ENCODE data around the gene RFTN1. TPM values are rescaled to one million over a fixed set of nuclear protein-coding genes. Genes with fewer than 3 reads are reported as not detected.
A peak's percentile ranks its signal among the peaks of the same experiment; 100 is the strongest.

The RFTN1 gene
- total and polyA plus RNA-seq, 10 of the 15 experiments (the other 5 are each of a cell fraction or from before 2014, with no cell fraction given): 20.6 to 213 (median 147) TPM

DNA sequence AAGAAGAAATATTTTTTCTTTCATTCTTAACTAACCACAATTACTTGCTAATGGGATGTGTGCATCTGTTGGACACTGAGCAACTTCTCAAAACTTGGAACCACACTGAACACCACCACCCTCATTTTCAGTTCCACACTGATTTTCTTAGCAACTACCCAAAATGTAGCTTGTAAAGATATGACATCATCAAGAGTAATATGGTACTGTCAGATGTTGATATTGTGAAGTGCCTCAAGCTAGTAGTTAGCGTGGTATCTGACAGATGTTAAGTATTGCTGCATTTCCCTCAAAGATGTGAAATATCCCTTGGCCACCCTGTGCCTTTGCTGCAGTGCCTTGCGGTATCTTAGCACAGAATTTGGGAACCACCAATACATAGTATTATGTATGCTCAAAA is 9.3 kb downstream of the RFTN1 start (continued):
- TF ChIP-seq TBL1XR1 (IDR thresholded peaks at IDR 0.05; ENCODE audit: low read depth, low read length) (peak; percentile 83; the same call in 1 of the 2 replicates), NFYA (IDR thresholded peaks at IDR 0.05; ENCODE audit: borderline replicate concordance, low read depth, low read length) (no peak), GABPA (IDR thresholded peaks at IDR 0.05; ENCODE audit: low read depth) (no peak), IKZF1 (conservative IDR thresholded peaks at IDR 0.05) (peak; percentile 77), MYB (IDR thresholded peaks at IDR 0.05; ENCODE audit: borderline replicate concordance, low read depth, low read length) (no peak), NBN (IDR thresholded peaks at IDR 0.05) (peak; percentile 77; the same call in 1 of the 2 replicates), BMI1 (IDR thresholded peaks at IDR 0.05; ENCODE audit: borderline replicate concordance) (peak; percentile 64; the same call in 1 of the 2 replicates), SUZ12 (IDR thresholded peaks at IDR 0.05; ENCODE audit: unreplicated experiment) (no peak), NR2C1 (IDR thresholded peaks at IDR 0.05) (no peak), NFXL1 (IDR thresholded peaks at IDR 0.05; ENCODE audit: borderline replicate concordance) (no peak), SMC3 (IDR thresholded peaks at IDR 0.05; ENCODE audit: borderline replicate concordance, low read length) (no peak), EZH2 (IDR thresholded peaks at IDR 0.05; ENCODE audit: borderline replicate concordance, control insufficient read depth, low read depth, low read length) (no peak), CBX5 (IDR thresholded peaks at IDR 0.05; ENCODE audit: low read depth) (no peak), DPF2 (IDR thresholded peaks at IDR 0.05) (peak; percentile 65), ZSCAN29 (IDR thresholded peaks at IDR 0.05) (no peak), CEBPB (IDR thresholded peaks at IDR 0.05; ENCODE audit: borderline replicate concordance in 1 of 2, low read depth in 2 of 2, low read length in 2 of 2) (no peak)
- TF ChIP-seq, protein P1, sequence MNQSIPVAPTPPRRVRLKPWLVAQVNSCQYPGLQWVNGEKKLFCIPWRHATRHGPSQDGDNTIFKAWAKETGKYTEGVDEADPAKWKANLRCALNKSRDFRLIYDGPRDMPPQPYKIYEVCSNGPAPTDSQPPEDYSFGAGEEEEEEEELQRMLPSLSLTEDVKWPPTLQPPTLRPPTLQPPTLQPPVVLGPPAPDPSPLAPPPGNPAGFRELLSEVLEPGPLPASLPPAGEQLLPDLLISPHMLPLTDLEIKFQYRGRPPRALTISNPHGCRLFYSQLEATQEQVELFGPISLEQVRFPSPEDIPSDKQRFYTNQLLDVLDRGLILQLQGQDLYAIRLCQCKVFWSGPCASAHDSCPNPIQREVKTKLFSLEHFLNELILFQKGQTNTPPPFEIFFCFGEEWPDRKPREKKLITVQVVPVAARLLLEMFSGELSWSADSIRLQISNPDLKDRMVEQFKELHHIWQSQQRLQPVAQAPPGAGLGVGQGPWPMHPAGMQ (IDR thresholded peaks at IDR 0.05; ENCODE audit: borderline replicate concordance): no peak
- TF ChIP-seq, protein P2, sequence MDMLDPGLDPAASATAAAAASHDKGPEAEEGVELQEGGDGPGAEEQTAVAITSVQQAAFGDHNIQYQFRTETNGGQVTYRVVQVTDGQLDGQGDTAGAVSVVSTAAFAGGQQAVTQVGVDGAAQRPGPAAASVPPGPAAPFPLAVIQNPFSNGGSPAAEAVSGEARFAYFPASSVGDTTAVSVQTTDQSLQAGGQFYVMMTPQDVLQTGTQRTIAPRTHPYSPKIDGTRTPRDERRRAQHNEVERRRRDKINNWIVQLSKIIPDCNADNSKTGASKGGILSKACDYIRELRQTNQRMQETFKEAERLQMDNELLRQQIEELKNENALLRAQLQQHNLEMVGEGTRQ (IDR thresholded peaks at IDR 0.05; ENCODE audit: borderline replicate concordance, low read depth, low read length): no peak
- TF ChIP-seq, protein P3, sequence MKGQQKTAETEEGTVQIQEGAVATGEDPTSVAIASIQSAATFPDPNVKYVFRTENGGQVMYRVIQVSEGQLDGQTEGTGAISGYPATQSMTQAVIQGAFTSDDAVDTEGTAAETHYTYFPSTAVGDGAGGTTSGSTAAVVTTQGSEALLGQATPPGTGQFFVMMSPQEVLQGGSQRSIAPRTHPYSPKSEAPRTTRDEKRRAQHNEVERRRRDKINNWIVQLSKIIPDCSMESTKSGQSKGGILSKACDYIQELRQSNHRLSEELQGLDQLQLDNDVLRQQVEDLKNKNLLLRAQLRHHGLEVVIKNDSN (IDR thresholded peaks at IDR 0.05; ENCODE audit: borderline replicate concordance, extremely low read length, insufficient read depth, low read depth, low read length): no peak
- TF ChIP-seq, protein P4, sequence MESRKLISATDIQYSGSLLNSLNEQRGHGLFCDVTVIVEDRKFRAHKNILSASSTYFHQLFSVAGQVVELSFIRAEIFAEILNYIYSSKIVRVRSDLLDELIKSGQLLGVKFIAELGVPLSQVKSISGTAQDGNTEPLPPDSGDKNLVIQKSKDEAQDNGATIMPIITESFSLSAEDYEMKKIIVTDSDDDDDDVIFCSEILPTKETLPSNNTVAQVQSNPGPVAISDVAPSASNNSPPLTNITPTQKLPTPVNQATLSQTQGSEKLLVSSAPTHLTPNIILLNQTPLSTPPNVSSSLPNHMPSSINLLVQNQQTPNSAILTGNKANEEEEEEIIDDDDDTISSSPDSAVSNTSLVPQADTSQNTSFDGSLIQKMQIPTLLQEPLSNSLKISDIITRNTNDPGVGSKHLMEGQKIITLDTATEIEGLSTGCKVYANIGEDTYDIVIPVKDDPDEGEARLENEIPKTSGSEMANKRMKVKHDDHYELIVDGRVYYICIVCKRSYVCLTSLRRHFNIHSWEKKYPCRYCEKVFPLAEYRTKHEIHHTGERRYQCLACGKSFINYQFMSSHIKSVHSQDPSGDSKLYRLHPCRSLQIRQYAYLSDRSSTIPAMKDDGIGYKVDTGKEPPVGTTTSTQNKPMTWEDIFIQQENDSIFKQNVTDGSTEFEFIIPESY (IDR thresholded peaks at IDR 0.05): no peak
- TF ChIP-seq, protein P5, sequence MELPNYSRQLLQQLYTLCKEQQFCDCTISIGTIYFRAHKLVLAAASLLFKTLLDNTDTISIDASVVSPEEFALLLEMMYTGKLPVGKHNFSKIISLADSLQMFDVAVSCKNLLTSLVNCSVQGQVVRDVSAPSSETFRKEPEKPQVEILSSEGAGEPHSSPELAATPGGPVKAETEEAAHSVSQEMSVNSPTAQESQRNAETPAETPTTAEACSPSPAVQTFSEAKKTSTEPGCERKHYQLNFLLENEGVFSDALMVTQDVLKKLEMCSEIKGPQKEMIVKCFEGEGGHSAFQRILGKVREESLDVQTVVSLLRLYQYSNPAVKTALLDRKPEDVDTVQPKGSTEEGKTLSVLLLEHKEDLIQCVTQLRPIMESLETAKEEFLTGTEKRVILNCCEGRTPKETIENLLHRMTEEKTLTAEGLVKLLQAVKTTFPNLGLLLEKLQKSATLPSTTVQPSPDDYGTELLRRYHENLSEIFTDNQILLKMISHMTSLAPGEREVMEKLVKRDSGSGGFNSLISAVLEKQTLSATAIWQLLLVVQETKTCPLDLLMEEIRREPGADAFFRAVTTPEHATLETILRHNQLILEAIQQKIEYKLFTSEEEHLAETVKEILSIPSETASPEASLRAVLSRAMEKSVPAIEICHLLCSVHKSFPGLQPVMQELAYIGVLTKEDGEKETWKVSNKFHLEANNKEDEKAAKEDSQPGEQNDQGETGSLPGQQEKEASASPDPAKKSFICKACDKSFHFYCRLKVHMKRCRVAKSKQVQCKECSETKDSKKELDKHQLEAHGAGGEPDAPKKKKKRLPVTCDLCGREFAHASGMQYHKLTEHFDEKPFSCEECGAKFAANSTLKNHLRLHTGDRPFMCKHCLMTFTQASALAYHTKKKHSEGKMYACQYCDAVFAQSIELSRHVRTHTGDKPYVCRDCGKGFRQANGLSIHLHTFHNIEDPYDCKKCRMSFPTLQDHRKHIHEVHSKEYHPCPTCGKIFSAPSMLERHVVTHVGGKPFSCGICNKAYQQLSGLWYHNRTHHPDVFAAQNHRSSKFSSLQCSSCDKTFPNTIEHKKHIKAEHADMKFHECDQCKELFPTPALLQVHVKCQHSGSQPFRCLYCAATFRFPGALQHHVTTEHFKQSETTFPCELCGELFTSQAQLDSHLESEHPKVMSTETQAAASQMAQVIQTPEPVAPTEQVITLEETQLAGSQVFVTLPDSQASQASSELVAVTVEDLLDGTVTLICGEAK (IDR thresholded peaks at IDR 0.05; ENCODE audit: borderline replicate concordance): no peak
